ENCODE data around the gene CSTB.

The CSTB gene

DNA sequence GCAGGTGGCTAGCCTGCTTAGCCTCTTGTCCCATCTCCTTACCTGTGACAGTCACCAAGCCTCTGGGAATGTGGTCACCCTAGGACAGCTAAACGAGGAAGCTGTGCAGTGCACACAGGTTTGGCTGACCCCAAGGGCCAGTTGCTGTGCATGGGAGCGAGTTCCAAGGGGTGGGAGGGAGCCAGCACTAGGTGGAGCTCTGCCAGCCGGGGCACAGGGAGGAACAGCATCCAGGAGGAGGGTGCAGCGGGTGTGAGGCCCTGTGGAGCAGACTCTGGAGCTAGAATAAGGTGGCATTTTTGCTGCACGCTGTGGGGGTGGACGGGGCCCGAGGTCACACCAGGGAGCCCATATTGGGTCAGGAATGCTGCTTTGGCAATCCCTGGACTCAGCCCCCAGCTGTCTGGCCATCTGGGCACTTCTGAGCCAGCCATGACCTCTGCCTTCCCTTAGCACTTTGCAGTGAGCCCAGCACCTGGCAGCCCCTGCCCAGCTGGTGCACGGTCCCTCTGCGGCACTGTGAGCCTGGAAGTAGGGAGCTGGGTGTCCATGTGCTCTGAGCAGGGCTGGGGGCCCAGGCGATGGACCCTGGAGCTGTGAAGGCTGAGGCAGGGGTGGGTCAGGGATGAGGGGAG, 48.5 kb downstream of the CSTB start:
- peak; percentile 74 for DNase-seq

DNA sequence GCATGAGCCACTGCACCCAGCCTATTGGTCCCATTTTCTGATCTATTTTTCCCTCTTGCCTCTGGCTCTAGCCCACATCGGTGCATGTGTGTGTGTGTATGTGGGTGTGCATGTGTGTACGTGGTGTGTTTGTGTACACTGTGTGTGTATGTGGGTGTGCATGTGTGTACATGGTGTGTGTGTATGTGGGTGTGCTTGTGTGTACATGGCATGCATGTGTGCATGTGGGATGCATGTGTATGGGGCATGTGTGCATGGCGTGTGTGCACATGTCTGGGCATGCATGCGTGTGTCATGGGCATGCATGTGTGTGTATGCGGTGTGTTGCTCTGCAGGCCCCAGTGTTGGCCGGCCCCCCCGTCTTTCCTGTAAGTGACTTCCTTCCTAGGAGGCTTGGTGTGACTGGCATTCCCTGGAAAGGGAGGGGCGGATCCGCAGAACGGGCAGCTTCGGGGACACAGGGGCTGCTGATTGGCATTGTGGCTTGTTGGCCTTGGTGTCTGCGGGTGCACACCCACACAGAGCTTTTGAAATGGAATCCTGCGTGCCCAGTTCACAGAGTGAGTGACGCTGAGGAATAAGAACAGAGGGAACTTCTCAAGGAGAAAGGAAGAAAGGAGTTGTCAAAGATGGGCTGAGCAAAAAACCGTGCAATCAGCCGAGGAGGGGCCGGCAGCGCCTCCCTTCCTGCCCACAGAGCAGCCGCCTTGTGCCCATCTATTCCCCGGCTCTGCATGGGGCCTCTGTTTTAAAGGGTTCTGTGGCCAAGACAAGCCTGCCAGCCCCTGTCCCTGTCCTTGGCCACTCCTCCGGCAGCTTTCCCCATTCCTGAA, 49.2 kb downstream of the CSTB start:
- no peak for DNase-seq
